GM21390 (cell line): ENCODE measurements around the gene GALNT9.

ENCODE experiments used
- ATAC-seq: cut with Tn5 transposase; IDR thresholded peaks from one replicate; pipeline ENCODE4 v1.9.1; 2021; ENCODE audit not compliant: unreplicated experiment

GALNT9 gene

DNA sequence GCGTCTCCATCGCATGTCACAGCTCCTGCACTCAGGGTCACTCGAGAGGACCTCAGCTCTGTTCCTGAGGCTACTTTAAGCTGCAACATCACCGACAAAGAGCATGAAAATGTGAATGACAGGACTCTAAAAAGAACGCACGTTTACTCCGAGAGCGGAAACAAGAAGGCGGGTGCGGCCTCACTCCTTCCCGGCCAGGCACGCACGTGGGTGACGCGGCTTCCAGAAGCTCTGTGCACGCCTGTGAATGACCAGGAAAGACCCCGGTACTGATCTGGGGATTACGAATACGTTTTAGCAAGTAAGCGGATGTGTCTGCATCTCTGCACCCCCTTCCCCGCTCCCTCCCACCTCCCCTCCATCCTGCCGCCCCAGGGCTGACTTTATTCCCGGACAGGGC lies 15.2 kb upstream of the GALNT9 start:
- ATAC-seq, result no peak

DNA sequence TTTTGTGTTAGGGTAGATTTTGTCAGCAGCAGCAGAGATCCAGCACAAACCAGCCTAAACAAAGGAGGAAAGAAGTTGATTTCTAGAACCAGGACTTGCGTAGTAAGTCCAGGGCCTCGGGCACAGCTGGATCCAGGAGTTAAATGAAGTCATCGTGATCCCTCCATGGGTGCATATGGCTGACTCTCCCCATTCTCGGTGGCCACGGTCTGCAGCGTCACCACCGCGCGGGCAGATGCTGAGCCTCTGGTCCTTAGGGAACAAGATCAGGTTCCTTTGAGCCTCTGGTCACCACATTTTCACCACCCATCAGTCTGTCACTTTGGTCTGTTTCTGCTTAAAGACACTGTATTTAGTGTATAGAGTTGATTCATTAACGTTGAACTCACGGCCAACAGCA lies 14.8 kb upstream of the GALNT9 start:
- no peak for ATAC-seq

DNA sequence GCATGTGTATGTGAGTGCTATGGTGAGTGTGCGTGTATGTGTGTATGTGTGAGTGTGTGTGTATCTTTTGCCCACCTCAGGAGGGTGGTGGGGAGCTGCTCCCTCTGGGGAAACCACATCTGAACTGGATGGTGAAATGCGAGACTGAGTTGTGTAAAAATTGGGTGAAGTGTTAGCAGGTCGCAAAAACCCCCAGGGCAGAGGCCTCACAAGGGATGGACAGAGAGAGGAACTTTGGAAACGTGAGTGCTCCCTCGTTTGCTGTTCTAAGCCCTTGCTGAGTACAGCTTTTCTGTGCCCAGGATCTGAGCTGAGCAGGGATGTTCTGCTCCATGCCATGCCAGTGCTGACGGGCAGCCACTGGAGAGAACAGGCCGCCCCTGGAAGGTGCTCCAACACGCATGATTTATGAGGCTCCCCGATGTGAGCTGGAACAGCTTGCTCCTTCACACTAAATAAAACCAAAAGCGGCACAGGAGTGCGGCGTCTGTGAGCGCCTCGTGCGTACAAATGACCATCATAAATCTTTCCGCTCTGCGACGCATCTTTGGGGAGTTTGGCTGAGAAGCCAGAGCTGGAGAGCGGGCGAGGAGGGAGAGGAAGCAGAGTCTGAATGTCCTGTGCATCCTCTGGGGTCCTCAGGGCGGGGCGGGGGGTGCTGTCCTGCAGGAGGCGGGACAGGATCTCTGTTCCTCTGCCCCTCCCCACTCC lies 14.1 kb upstream of the GALNT9 start:
- no peak for ATAC-seq

DNA sequence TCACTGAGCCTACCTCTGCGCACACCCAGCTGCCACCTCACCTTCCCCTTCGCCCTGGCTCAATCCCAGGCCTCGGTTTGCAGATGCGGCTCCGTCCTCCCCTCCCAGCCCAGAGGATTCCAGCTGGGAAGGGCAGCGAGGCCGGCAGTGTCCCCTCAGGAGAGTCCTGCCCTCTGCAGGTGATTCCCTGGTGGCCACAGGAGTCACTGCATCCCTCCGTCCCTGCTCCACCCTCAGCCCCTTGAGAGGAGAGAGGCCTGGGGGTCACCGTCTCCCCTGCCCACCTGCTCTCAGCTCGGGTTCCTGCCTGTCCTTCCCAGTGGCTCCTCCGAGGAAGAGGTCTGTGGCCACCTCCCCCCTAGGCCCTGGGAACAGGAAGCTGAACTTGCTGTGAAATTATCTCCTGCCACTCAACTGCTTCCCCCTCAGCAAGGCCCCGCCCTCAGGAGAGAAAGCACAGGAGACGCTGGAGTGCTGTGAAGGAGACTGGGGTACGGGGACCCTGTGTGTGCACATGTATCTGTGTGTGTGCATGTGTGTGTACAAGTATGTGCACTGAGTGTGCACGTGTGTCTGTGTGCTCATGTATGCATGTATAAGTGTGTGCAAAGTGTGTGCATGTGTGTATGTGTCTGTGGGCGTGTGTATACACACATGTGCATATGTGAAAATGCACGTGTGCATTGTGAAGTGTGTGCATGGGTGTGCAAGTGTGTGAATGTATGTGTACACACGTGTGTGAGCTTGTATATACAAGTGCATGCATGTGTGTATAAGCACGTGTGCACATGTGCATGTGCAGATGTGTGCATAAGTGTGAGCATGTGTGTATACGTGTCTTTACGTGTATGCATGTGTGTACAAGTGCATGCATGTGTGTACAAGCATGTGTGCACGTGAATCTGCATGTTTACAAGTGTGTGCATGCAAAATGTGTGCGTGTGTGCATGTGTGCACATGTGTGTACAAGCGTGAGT lies 13.2 kb upstream of the GALNT9 start:
- no peak for ATAC-seq

DNA sequence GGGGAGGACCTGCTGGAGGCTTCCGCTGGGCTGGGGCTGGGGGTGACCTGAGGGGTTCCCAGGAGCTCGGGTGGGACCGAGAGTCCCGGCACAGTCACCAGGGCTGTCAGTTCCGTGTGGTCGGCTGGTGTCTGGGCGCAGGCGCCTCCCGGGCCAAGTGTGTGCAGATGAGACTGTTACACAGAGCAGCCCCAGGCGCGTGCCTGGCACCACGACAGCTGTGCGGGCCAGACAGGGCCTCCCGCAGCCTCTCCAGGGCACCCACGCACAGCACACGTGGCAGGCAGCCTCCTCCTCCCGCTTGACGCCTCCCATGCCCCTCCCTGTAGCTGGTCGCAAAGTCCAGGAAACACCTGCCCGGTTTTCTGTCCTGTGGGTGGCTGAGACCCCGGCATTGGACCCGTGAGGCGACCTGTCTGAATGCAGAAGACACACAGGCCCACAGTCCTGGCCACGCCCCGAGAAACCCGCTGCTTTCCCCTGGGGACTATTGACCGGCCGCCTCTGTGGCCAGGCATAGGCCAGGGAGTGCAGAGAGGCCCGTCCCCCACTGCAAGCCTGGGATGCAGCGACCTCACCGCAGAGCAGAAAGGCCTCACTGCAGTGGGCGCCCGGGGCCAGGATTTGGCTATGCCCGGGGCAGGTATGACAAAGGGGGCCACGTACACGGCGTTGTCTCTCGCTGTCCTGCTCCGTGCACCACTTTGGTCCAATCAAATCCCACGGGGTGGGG lies 12.1 kb upstream of the GALNT9 start:
- ATAC-seq, result no peak

DNA sequence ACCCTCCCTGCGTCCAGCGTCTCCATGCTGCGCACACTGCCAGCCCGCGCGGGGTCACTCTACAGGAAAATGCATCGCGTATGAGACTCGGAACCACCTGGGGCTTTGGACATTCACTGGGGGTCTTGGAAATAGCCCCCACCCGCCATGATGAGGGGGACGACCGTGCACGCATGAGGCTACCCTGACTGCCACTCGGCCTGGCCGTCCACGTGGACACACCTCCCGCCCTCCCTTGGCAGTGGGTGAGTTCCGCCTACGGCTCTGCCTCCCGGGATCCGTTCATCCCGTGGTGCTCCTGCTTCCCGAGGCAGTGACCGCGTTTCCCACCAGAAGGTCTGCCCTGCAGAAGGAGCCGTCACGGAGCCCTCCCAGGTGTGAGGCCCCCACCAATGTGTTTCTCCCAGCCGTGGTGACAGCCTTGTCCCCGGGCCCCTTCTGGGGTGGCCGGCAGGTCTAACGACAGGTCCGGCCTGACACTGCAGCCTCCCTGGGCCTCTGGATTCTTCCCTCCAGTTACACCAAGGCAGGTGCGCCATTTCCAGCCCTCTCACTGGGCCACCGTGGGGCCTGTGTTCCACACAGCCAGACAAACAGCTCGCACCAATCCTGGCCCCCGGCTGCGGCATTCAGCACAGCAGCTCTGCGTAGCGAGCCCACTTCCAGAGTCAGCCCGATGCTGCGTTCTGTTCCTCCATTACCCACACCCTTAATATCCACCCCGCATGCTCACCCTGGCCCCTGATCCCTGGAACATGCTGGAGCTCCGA lies 11.1 kb upstream of the GALNT9 start:
- ATAC-seq, result no peak

DNA sequence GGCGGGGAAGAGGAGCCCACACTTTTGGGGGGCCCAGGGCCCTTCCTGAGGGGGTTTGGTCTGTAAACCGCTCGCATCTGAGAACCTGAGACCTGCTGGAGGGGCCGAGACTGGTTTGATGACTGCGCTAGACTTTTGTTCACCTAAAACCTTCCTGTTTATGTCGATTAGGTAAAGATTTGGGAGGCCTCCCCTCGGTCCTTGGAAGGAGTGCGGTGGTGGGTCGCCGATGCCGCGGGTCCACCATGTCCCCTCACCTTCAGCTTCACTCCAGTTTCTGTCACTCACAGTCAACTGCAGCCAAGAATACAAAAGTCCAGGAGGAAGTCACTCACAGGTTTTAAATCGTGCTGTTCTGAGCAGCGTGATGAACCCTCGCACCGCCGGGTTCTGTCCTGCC lies 10.5 kb upstream of the GALNT9 start:
- ATAC-seq, result no peak

DNA sequence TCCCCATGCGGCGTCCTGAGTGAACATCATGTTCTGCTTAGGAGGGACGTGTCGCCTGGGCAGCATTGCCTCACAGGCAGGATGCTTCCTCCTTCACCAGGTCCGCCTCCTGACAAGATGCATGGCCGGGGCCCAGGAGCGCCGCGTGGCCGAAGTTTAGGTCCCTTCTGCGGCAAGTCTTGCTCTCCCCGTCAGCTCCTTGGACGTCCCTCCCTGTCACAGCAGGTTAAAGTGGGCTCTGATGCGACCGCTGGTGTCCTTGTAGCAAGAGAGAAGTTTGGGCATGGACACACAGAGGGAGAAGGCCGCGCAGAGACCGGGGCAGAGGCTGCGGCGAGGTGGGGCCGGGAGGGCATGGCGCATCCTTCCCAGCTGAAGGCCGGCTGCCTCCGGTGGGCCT lies 9.4 kb upstream of the GALNT9 start:
- no peak for ATAC-seq

DNA sequence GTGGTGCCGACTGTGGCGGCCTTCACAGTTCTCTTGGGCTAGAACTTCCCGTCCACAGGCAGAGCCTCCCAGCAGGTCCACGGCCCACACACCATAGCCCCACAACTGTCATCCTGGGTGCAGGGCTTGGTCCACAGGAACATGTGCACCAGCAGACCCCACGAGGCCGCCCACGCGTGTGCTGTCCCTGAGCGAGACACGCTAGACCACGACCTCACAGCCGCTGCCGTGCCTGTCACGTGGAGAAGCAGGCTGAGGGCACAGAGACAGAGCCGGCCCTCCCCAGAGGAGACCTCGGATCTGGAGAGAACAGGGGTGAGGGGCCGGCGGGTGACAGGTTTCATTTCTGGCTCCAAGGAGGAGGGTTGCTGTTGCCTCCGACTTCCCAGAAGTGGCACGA lies 8.9 kb upstream of the GALNT9 start:
- no peak for ATAC-seq

DNA sequence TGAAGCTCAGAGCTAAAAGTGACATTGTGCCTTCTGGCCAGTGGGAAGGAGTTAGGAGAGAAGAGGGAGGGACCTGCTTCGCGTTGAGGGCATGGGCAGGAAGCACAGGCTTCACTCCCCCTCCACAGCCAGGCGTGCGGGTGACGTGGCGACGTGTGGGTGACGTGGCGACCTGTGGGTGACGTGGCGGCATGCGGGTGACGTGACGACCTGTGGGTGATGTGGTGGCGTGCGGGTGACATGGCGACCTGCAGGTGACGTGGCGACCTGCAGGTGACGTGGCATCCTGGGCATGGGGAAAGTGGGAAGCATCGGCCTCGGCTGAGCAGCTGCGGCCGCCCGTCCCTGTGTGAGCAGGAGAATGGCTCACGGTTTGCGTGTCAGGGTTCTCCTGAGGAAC lies 8.2 kb upstream of the GALNT9 start:
- ATAC-seq, result no peak

DNA sequence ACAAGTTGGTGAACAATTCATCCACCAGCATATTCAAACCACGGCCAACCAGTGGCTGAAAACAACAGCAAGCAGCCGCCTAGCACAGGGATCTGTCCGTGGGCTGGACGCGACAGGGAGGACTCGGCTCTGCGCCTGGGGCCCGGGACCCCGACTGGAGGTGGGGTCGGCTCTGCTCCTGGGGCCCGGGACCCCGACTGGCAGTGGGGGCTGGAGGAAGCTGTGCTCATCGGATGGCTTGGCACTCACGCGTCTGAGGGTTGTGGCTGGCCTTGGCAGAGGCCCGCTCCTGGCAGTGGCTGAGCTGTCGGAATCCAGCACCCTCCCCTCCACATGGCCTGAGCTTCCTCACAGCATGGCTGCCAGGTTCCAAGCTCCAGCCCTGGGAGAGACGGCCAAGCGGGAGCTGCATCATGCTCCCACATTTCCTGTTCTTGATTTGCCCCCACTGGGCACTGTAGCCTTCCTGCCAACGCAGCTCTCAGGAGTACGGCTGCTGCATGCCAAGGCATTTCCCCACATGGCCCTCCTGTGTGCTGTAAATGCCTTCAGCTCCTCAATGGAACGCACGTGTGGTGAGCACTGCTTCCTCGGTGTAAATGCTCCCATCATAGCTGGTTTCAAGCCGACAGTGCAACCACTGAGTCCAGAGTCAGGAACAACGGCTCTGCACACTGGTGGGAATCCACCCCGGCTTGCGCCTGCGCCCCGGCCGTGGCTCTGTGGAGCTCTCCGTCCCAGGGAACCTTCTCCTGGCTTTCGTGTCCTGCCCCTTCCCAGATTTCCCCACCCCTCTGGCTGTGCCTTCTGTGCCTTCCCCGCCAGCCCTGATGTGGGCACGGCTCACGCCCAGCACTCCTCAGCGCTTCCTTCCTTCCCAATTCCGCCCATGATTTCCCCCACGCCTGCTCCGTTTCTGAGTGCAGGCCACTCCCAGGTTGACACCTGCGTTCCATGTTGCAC lies 7.3 kb upstream of the GALNT9 start:
- no peak for ATAC-seq

DNA sequence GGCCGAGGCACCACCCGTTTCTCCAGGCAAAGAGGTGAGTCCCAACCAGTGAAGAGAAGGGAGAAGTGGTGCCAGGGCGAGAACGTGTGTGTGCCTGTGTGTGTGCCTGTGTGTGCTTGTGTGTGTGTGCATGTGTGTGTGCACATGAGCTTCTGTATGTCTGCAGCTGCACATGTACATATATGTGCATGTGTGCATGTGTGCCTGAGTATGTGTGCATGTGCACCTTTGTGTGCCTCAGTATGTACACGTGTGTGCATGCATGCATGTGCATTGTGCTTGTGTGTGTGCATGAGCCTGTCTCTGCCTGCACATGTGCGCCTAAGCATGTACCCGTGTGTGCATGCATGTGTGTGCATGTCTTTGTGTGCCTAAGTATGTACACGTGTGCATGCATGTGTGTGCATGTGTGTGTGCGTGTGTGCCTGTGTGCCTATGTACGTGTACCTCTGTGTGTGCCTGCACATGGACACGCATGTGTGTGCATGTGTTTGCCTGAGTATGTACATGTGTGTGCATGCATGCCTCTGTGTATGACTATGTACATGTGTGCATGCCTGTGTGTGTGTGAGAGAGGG lies 5.9 kb upstream of the GALNT9 start:
- no peak for ATAC-seq

DNA sequence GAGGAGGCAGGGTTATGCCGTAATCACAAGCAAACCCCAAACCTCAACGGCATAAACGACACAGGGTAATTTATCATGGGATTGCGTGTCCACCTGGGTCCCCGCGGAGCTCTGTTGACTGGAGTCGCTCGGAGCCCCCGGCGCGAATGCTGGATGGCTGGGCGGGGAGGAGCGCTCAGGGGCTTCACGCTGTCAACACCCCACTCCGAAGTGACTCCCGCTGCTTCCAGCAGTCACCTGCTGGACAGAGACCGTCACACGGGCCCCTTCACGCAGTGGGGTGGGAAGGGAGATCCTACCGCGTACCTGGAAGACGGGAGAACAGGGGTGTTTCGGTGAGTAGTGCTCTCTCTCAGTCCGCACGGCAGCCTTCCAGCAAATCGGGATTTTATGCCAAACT lies 4.4 kb upstream of the GALNT9 start:
- no peak for ATAC-seq

DNA sequence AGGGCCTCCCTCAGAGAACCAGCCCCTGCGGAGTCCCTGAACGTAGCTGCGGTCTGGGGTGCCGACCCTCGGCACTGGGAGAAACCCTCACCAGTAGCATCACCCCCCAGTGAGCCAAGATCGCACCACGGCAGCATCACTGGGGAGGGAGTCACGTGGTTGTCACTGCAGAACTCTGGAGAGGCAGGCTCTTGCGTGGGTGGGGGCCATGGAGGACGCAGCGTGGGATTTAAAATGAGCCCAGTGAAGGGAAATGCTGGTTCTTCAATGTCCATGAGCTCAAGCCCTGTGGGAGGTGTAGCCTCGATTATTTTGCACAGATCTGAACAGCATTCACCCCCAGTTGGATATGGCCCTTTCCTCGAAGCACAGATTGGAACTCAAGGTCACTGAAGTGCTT lies 3.9 kb upstream of the GALNT9 start:
- no peak for ATAC-seq

DNA sequence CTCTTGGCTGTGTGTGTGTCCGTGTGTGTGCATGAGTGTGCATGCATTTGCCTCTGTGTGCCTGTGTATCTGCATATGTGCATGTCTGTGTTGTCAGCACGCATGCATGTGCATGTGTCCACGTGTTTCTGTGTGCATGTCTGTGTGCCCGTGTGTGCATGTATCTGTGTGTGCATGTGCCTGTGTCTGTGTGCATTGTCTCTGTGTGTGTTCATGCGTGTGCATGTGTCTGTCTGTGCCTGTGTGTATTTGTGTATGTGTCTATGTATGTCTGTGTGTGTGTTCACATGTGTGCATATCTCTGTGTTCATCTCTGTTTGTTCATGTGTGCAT lies 1.1 kb upstream of the GALNT9 start:
- ATAC-seq, result no peak

DNA sequence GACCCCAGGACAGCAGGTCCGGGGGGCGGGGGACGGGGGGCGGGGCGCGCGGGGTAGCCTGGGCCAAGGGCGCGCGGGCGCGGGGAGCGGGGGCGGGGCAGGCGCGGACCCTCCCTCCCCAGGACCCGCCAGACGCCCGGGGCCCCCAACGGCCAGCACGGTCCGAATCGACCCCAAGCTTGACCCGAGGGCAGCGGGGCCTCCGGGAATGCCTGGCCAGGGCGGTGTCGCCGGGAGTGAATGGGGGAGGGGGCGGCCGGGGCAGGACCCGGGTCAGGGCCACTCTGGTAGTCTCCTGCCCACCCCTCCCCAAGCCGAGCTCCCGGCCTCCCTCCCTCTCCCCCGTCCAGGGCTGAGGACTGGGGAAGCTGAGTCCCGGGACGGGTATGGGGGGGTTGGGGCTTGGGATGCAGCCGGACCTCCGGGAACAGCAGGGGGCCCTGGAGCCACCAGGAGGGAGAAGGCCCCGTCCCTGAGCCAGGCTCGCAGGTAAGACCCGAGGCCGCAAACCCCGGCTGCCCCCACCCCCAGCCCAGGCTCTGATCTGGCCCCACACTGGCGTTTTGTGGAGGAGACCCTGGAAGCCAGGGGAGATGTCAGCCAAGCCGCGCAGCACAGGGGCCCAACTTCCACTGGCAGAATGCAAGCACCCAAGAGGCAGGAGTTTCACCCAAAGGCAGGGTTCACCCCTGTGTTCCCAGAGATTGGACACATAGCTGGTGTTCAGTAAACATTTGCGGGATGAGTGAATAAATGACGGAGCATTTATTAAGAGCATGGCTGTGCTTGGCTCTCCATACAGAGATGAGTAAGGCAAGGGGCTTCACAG lies 545 bp upstream of the GALNT9 start:
- no peak for ATAC-seq

DNA sequence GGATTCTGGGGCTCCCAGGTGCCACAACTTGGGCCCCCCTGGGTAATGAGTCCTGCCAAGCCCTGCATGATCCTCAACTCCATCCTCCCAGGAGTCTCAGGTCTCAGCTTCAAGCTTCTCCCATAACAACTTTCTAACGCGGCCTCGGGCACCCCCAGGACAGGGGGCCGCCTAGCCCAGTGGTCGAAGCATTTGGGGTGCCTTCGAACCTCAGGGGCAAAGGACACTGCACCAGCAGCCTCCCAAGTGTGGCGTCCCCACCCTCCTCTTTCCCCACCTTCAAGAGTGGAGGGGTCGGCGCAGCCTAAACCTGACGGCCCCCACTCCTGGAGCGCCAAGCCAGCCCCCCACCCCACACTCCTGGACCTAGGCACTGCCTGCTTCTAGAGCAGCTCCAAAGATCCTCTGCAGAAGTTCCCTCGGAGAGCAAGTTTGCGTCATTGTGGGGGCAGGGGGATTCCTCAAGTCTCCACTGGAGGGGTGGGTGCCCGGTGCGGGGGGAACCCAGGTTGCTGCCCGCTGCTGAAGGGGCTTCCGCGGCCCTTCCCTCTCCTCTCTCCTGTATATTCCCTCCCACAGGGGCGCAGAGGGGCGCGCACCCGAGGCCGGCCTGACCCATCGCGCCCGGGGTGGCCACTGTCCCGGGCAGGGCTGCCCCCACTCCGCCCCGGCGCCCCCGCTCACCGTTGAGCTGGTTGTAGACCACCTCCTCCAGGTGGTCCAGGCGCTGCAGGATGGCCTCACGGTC lies 933 bp downstream of the GALNT9 start:
- ATAC-seq, result no peak
